PC-9 (cell line): ENCODE results near the gene UROD.

Experiments
- CTCF ChIP-seq: fragments of 200-600 bp; sonication (generic); conservative IDR thresholded peaks from 2 replicates; pipeline ENCODE4 v1.6.1; 2017; ENCODE audit warnings: mixed run types, antibody characterized with exemption, mild to moderate bottlenecking, moderate library complexity
- EZH2 ChIP-seq: fragments of 200-600 bp; sonication (generic); IDR thresholded peaks from 2 replicates; pipeline ENCODE4 v1.8.0; 2017; ENCODE audit warnings: antibody characterized with exemption, low read depth

- no peak for TF ChIP-seq EZH2
- TF ChIP-seq CTCF: no peak
Observed at GRCh38 chr1:45065083-45065482, 53.0 kb downstream of the UROD start.
